ENCODE measurements around the gene FARS2.

Gene FARS2

GRCh38 chr6:5529015-5529414, 267.7 kb downstream of the FARS2 start:
- peaks cover 29% of the 10 kb centered on the region for H3K36me3 Mint-ChIP-seq
- peaks cover 19% of the 10 kb centered on the region for H3K4me1 Mint-ChIP-seq
- H3K4me3 Mint-ChIP-seq, result no peak overlapping the region
- no peaks in the 10 kb centered on the region for H3K27me3 Mint-ChIP-seq
- no peaks in the 10 kb centered on the region for H3K9me3 Mint-ChIP-seq
- no peak for ATAC-seq
- no peak overlapping the region for H3K27ac Mint-ChIP-seq

- Mint-ChIP-seq H3K4me3 (no peak overlapping the region), H3K36me3 (peaks cover 36% of the 10 kb centered on the region), H3K27ac (no peak overlapping the region), H3K4me1 (peaks cover 16% of the 10 kb centered on the region), H3K27me3 (no peaks in the 10 kb centered on the region), H3K9me3 (peaks cover 5% of the 10 kb centered on the region)
- ATAC-seq, result no peak
These were observed 268.4 kb downstream of the FARS2 start for GRCh38 chr6:5529733-5530132.

GRCh38 chr6:5531161-5531560, 269.8 kb downstream of the FARS2 start:
- Mint-ChIP-seq H3K36me3 (peaks cover 45% of the 10 kb centered on the region), H3K9me3 (peaks cover 6% of the 10 kb centered on the region), H3K4me3 (no peak overlapping the region), H3K27ac (no peak overlapping the region), H3K4me1 (peaks cover 7% of the 10 kb centered on the region), H3K27me3 (no peaks in the 10 kb centered on the region)
- ATAC-seq, result no peak

GRCh38 chr6:5531853-5532375, 270.6 kb downstream of the FARS2 start:
- peaks cover 41% of the 10 kb centered on the region for H3K36me3 Mint-ChIP-seq
- no peak overlapping the region for H3K4me3 Mint-ChIP-seq
- peaks cover 7% of the 10 kb centered on the region for H3K4me1 Mint-ChIP-seq
- H3K27me3 Mint-ChIP-seq, result no peaks in the 10 kb centered on the region
- H3K27ac Mint-ChIP-seq, result no peak overlapping the region
- peaks cover 6% of the 10 kb centered on the region for H3K9me3 Mint-ChIP-seq
- no peak for ATAC-seq

- Mint-ChIP-seq H3K27me3 (no peaks in the 10 kb centered on the region), H3K4me1 (peaks cover under 1% of the 10 kb centered on the region), H3K27ac (no peak overlapping the region), H3K9me3 (peaks cover 6% of the 10 kb centered on the region), H3K4me3 (no peak overlapping the region), H3K36me3 (peaks cover 37% of the 10 kb centered on the region)
- no peak for ATAC-seq
These were observed 271.6 kb downstream of the FARS2 start for GRCh38 chr6:5532941-5533340.

- Mint-ChIP-seq H3K9me3 (peaks cover 6% of the 10 kb centered on the region), H3K4me1 (no peaks in the 10 kb centered on the region)
These were observed 273.3 kb downstream of the FARS2 start for GRCh38 chr6:5534643-5535042.

GRCh38 chr6:5536644-5537043, 275.3 kb downstream of the FARS2 start:
- peaks cover 6% of the 10 kb centered on the region for H3K9me3 Mint-ChIP-seq
- ATAC-seq, result no peak
- H3K4me3 Mint-ChIP-seq, result no peak overlapping the region
- peaks cover 45% of the 10 kb centered on the region for H3K36me3 Mint-ChIP-seq
- no peaks in the 10 kb centered on the region for H3K4me1 Mint-ChIP-seq
- H3K27me3 Mint-ChIP-seq, result no peaks in the 10 kb centered on the region
- H3K27ac Mint-ChIP-seq, result no peak overlapping the region

More at GRCh38 chr6:5534643-5535042, 273.3 kb downstream of the FARS2 start:
- Mint-ChIP-seq H3K27me3 (no peaks in the 10 kb centered on the region), H3K27ac (no peak overlapping the region), H3K36me3 (peaks cover 40% of the 10 kb centered on the region), H3K4me3 (no peak overlapping the region)
- no peak for ATAC-seq

- no peak overlapping the region for H3K4me3 Mint-ChIP-seq
- peaks cover 6% of the 10 kb centered on the region for H3K9me3 Mint-ChIP-seq
- no peaks in the 10 kb centered on the region for H3K4me1 Mint-ChIP-seq
- no peak for ATAC-seq
- peaks cover 43% of the 10 kb centered on the region for H3K36me3 Mint-ChIP-seq
- no peaks in the 10 kb centered on the region for H3K27me3 Mint-ChIP-seq
- no peak overlapping the region for H3K27ac Mint-ChIP-seq
These were observed 275.8 kb downstream of the FARS2 start for GRCh38 chr6:5537132-5537531.

- H3K4me1 Mint-ChIP-seq, result no peaks in the 10 kb centered on the region
- no peak overlapping the region for H3K4me3 Mint-ChIP-seq
- H3K27me3 Mint-ChIP-seq, result no peaks in the 10 kb centered on the region
- peaks cover 45% of the 10 kb centered on the region for H3K36me3 Mint-ChIP-seq
- peaks cover 6% of the 10 kb centered on the region for H3K9me3 Mint-ChIP-seq
- H3K27ac Mint-ChIP-seq, result no peak overlapping the region
- ATAC-seq, result no peak
These were observed 276.7 kb downstream of the FARS2 start for GRCh38 chr6:5537967-5538366.

GRCh38 chr6:5540370-5540769, 279.1 kb downstream of the FARS2 start:
- Mint-ChIP-seq H3K27ac (no peak overlapping the region), H3K27me3 (no peaks in the 10 kb centered on the region), H3K4me3 (no peak overlapping the region), H3K9me3 (no peaks in the 10 kb centered on the region), H3K4me1 (no peaks in the 10 kb centered on the region), H3K36me3 (peaks cover 49% of the 10 kb centered on the region)
- no peak for ATAC-seq

- no peaks in the 10 kb centered on the region for H3K9me3 Mint-ChIP-seq
- H3K4me1 Mint-ChIP-seq, result no peaks in the 10 kb centered on the region
- ATAC-seq, result no peak
- no peak overlapping the region for H3K4me3 Mint-ChIP-seq
- peaks cover 50% of the 10 kb centered on the region for H3K36me3 Mint-ChIP-seq
- no peaks in the 10 kb centered on the region for H3K27me3 Mint-ChIP-seq
- no peak overlapping the region for H3K27ac Mint-ChIP-seq
These were observed 279.7 kb downstream of the FARS2 start for GRCh38 chr6:5541025-5541424.

GRCh38 chr6:5541751-5542432, 280.6 kb downstream of the FARS2 start:
- Mint-ChIP-seq H3K9me3 (no peaks in the 10 kb centered on the region), H3K4me1 (no peaks in the 10 kb centered on the region), H3K4me3 (no peak overlapping the region), H3K27ac (no peak overlapping the region), H3K36me3 (peaks cover 58% of the 10 kb centered on the region), H3K27me3 (no peaks in the 10 kb centered on the region)
- no peak for ATAC-seq

- Mint-ChIP-seq H3K4me3 (no peak overlapping the region), H3K9me3 (peaks cover 10% of the 10 kb centered on the region), H3K4me1 (no peaks in the 10 kb centered on the region), H3K36me3 (peaks cover 80% of the 10 kb centered on the region), H3K27me3 (no peaks in the 10 kb centered on the region), H3K27ac (no peak overlapping the region)
- ATAC-seq, result no peak
These were observed 286.2 kb downstream of the FARS2 start for GRCh38 chr6:5547556-5547955.

GRCh38 chr6:5550631-5551030, 289.3 kb downstream of the FARS2 start:
- Mint-ChIP-seq H3K4me3 (no peak overlapping the region), H3K9me3 (peaks cover 13% of the 10 kb centered on the region), H3K36me3 (peaks cover 65% of the 10 kb centered on the region), H3K27me3 (no peaks in the 10 kb centered on the region), H3K27ac (no peak overlapping the region), H3K4me1 (peaks cover 7% of the 10 kb centered on the region)
- ATAC-seq, result no peak

- H3K27me3 Mint-ChIP-seq, result no peaks in the 10 kb centered on the region
- H3K36me3 Mint-ChIP-seq, result peaks cover 64% of the 10 kb centered on the region
- H3K4me1 Mint-ChIP-seq, result peaks cover 7% of the 10 kb centered on the region
- peaks cover 13% of the 10 kb centered on the region for H3K9me3 Mint-ChIP-seq
- no peak overlapping the region for H3K27ac Mint-ChIP-seq
- no peak for ATAC-seq
- no peak overlapping the region for H3K4me3 Mint-ChIP-seq
These were observed 290.9 kb downstream of the FARS2 start for GRCh38 chr6:5552243-5552642.

- Mint-ChIP-seq H3K27ac (peak overlapping the region; percentile 60), H3K27me3 (no peaks in the 10 kb centered on the region), H3K36me3 (peaks cover 55% of the 10 kb centered on the region), H3K4me1 (peaks cover 7% of the 10 kb centered on the region), H3K4me3 (no peak overlapping the region), H3K9me3 (peaks cover 13% of the 10 kb centered on the region)
- ATAC-seq, result no peak
These were observed 292.5 kb downstream of the FARS2 start for GRCh38 chr6:5553767-5554166.
